Measurements from ENCODE around the gene HDAC3. TPM values are rescaled to one million over a fixed set of nuclear protein-coding genes. Genes with fewer than 3 reads are reported as not detected.
A peak's percentile ranks its signal among the peaks of the same experiment; 100 is the strongest.

HDAC3 gene
- total RNA-seq, 1 experiment from 2014 or later: 66.8 TPM

- Histone ChIP-seq H3F3A (ENCODE audit: low read length, unreplicated experiment) (peaks cover 4% of the 10 kb centered on the region), H3K4me3 (ENCODE audit: low read length) (peak overlapping the region; percentile 54), H3K4me1 (ENCODE audit: insufficient read depth, low read length) (peaks cover 33% of the 10 kb centered on the region), H3K79me2 (ENCODE audit: low read length) (peaks cover 9% of the 10 kb centered on the region), H4K20me1 (ENCODE audit: low read length) (no peaks in the 10 kb centered on the region), H3K9me2 (replicated peaks; ENCODE audit: low read length) (no peaks in the 10 kb centered on the region), H3K36me3 (ENCODE audit: low read depth, low read length) (no peaks in the 10 kb centered on the region), H2AFZ (ENCODE audit: low read length) (peak overlapping the region; percentile 73), H3K9me3 (ENCODE audit: low read length) (no peaks in the 10 kb centered on the region), H3K27ac (ENCODE audit: low read length) (peak overlapping the region; percentile 98), H3K27me3 (ENCODE audit: low read length) (no peaks in the 10 kb centered on the region), H3K9ac (ENCODE audit: low read length) (peak overlapping the region; percentile 90), H3K4me2 (ENCODE audit: low read length) (peak overlapping the region; percentile 88)
- BruUV-seq (replicated peaks): TSS peak; percentile 78
- intact Hi-C loops (cut with micrococcal nuclease): no loop called here
- no peak for DNase-seq
- ChIA-PET CTCF (interaction anchor here (0.5 kb wide), 1 partner anchor 39 kb away, joined by 4 read pairs; no protein-coding TSS in a partner anchor), POLR2A (ENCODE audit: unreplicated experiment) (no interaction called here)
- ATAC-seq: peak; percentile 3
- TF ChIP-seq EZH2 (IDR thresholded peaks at IDR 0.05; ENCODE audit: low read length, unreplicated experiment): no peak
- TF ChIP-seq, protein P1, sequence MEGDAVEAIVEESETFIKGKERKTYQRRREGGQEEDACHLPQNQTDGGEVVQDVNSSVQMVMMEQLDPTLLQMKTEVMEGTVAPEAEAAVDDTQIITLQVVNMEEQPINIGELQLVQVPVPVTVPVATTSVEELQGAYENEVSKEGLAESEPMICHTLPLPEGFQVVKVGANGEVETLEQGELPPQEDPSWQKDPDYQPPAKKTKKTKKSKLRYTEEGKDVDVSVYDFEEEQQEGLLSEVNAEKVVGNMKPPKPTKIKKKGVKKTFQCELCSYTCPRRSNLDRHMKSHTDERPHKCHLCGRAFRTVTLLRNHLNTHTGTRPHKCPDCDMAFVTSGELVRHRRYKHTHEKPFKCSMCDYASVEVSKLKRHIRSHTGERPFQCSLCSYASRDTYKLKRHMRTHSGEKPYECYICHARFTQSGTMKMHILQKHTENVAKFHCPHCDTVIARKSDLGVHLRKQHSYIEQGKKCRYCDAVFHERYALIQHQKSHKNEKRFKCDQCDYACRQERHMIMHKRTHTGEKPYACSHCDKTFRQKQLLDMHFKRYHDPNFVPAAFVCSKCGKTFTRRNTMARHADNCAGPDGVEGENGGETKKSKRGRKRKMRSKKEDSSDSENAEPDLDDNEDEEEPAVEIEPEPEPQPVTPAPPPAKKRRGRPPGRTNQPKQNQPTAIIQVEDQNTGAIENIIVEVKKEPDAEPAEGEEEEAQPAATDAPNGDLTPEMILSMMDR (conservative IDR thresholded peaks at IDR 0.05; ENCODE audit: low read depth, low read length): no peak
- TF ChIP-seq EZH2phosphoT487 (IDR thresholded peaks at IDR 0.05; ENCODE audit: borderline replicate concordance, low read length): no peak
These were observed 44.6 kb upstream of the HDAC3 start for GRCh38 chr5:141681295-141681694.

DNA sequence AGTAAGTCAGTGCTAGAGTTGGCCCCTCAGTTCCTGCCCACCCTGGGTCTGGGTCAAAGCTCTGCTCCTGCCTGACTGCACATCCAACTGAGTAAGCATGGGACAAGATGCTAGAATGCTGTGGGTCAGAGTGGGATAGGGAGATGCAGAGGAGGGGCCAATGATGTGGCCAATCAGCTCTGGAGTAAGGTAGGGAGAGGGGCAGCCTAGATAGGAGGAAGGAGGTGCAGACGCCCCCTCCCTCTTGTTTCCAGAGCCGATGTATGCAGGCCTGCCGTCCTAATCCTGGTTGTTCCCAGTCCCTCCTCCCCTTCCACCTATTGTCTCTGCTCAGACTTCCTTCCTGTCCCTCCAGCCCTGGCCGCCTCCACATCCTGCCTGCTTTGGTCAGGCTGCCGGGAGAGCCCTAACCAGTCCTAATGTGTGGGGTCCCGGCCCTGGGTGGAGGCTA is 44.1 kb upstream of the HDAC3 start:
- CTCF ChIA-PET: interaction anchor here (0.5 kb wide), 1 partner anchor 38 kb away, joined by 4 read pairs; no protein-coding TSS in a partner anchor
- no peaks in the 10 kb centered on the region for H3K9me3 ChIP-seq (ENCODE audit: low read length)
- peak overlapping the region; percentile 54 for H3K4me3 ChIP-seq (ENCODE audit: low read length)

DNA sequence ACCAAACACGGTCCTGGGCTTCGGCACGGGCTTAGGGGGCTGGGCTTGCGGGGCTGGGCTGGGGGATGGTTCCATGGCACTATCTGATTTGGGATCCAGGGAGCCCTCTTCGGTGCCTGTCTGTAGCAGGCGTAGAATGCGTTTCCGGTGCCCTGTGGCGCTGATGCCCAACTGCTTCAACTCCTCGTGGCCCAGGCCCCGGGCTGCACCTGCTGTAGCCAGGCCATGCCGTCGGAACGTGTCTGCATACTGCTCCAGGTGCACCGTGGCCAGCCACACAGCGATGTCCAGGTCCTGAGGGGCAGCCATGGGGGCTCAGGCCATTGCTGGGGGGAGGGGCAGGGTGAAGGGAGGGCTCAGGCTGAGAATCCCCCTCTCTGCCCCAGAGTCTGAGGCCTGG is 43.5 kb upstream of the HDAC3 start:
- ChIA-PET CTCF (no interaction called here), POLR2A (ENCODE audit: unreplicated experiment) (no interaction called here)
- no TSS peak for BruUV-seq (replicated peaks)
- Histone ChIP-seq H3K9ac (ENCODE audit: low read length) (no peak overlapping the region), H2AFZ (ENCODE audit: low read length) (no peak overlapping the region), H3K9me3 (ENCODE audit: low read length) (no peaks in the 10 kb centered on the region), H4K20me1 (ENCODE audit: low read length) (no peaks in the 10 kb centered on the region), H3K27me3 (ENCODE audit: low read length) (no peaks in the 10 kb centered on the region), H3K36me3 (ENCODE audit: low read depth, low read length) (no peaks in the 10 kb centered on the region), H3K4me2 (ENCODE audit: low read length) (peak overlapping the region; percentile 88), H3K27ac (ENCODE audit: low read length) (no peak overlapping the region), H3K4me1 (ENCODE audit: insufficient read depth, low read length) (peaks cover 33% of the 10 kb centered on the region), H3K4me3 (ENCODE audit: low read length) (no peak overlapping the region), H3F3A (ENCODE audit: low read length, unreplicated experiment) (peaks cover 4% of the 10 kb centered on the region), H3K9me2 (replicated peaks; ENCODE audit: low read length) (no peaks in the 10 kb centered on the region), H3K79me2 (ENCODE audit: low read length) (peaks cover 9% of the 10 kb centered on the region)
- TF ChIP-seq EZH2phosphoT487 (IDR thresholded peaks at IDR 0.05; ENCODE audit: borderline replicate concordance, low read length) (no peak), EZH2 (IDR thresholded peaks at IDR 0.05; ENCODE audit: low read length, unreplicated experiment) (no peak)
- TF ChIP-seq, protein P1 (conservative IDR thresholded peaks at IDR 0.05; ENCODE audit: low read depth, low read length): no peak
- DNase-seq (no peak), ATAC-seq (no peak)
- intact Hi-C loops (cut with micrococcal nuclease): no loop called here

More for the DNA sequence above, 44.1 kb upstream of the HDAC3 start:
- Histone ChIP-seq H2AFZ (ENCODE audit: low read length) (peak overlapping the region; percentile 73), H3K36me3 (ENCODE audit: low read depth, low read length) (no peaks in the 10 kb centered on the region), H4K20me1 (ENCODE audit: low read length) (no peaks in the 10 kb centered on the region), H3K9ac (ENCODE audit: low read length) (peak overlapping the region; percentile 90), H3K4me2 (ENCODE audit: low read length) (peak overlapping the region; percentile 88), H3K79me2 (ENCODE audit: low read length) (peaks cover 9% of the 10 kb centered on the region), H3F3A (ENCODE audit: low read length, unreplicated experiment) (peaks cover 4% of the 10 kb centered on the region), H3K9me2 (replicated peaks; ENCODE audit: low read length) (no peaks in the 10 kb centered on the region), H3K27ac (ENCODE audit: low read length) (peak overlapping the region; percentile 98), H3K4me1 (ENCODE audit: insufficient read depth, low read length) (peaks cover 33% of the 10 kb centered on the region), H3K27me3 (ENCODE audit: low read length) (no peaks in the 10 kb centered on the region)
- ATAC-seq: peak; percentile 56
- BruUV-seq (replicated peaks): no TSS peak
- no peak for TF ChIP-seq EZH2 (IDR thresholded peaks at IDR 0.05; ENCODE audit: low read length, unreplicated experiment)
- TF ChIP-seq EZH2phosphoT487 (IDR thresholded peaks at IDR 0.05; ENCODE audit: borderline replicate concordance, low read length): no peak
- TF ChIP-seq, protein P1 (conservative IDR thresholded peaks at IDR 0.05; ENCODE audit: low read depth, low read length): no peak
- peak; percentile 52 for DNase-seq
- intact Hi-C loops (cut with micrococcal nuclease): no loop called here
- POLR2A ChIA-PET (ENCODE audit: unreplicated experiment): no interaction called here

Measured in PC-3 (cell line).